DMS153 treated with DMSO at 0.1 percent for 48 hours (cell line): ENCODE results near the gene TAS2R3.
"Not testable (repeated sequence)": the region's sequence is repeated elsewhere in the genome, so short reads cannot be mapped to it uniquely, and the experiment has no call there.

Source experiments
- DNase-seq: peaks from one replicate; lab custom pipeline; 2025; ENCODE audit not compliant: unreplicated experiment; lab: John Stamatoyannopoulos, UW

TAS2R3 gene, protein sequence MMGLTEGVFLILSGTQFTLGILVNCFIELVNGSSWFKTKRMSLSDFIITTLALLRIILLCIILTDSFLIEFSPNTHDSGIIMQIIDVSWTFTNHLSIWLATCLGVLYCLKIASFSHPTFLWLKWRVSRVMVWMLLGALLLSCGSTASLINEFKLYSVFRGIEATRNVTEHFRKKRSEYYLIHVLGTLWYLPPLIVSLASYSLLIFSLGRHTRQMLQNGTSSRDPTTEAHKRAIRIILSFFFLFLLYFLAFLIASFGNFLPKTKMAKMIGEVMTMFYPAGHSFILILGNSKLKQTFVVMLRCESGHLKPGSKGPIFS

DNA sequence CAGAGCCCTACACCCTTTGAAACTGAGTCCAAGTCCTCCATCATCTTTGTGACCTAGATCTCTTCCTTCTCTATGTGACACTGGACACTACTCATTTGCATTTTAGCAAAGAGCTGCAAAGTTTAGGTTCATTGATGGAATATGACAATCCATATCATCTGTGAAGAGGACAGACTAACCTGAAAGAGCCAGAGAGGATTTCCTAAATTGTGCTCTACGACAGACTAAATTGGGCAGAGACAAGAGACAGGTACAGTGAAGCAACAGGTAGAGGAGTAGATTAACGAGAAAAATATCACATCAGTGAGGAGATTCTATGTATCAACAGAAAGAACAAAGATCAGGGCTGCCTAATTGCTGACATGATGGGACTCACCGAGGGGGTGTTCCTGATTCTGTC lies at the start of gene TAS2R3:
Gene TAS2R3 (plus strand): TSS at position 301 of the 400 bp plus-strand sequence. CDS start 62 bp downstream, at position 363.
- no peak for DNase-seq

DNA sequence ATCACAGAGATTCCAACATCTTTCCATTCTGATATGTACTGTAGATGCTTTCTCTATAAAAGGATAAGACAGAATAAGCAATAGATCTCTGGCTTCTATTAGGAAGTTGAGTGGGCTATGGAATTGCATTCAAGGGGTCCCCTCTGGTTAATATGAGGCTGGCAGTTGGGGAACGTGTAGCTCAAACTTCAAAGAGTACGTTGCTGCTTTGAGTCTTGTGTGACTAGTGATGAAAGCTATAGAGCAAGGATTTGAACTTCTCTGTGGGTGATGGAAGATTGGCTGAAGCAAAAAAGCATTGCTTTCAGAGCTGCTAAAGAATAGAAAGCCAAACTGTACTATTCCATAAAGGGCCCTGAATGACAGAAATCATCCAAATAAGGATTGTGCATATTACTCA lies 49.3 kb upstream of the TAS2R3 start:
- no peak for DNase-seq

DNA sequence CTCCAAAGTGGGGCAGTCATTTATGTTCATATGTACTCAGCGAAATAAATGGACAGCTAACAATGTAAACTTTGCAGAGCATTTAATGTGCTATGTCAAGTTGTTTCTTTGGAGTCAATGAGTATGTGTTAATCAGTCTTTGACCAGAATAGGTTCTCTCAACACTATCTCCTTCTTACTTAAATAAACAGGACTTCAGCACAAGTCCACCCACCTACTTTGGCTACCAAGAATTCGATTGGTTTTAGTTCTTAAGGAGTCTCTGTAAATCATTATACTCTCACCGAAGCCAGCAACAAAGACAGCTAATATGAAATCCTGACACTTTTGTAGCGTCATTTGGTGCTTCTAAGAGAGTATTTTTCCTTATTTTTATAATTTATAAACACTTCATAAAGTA lies 48.9 kb upstream of the TAS2R3 start:
- DNase-seq, result no peak

GRCh38 chr7:141715794-141716689 lies 47.9 kb upstream of the TAS2R3 start:
- DNase-seq, result no peak

DNA sequence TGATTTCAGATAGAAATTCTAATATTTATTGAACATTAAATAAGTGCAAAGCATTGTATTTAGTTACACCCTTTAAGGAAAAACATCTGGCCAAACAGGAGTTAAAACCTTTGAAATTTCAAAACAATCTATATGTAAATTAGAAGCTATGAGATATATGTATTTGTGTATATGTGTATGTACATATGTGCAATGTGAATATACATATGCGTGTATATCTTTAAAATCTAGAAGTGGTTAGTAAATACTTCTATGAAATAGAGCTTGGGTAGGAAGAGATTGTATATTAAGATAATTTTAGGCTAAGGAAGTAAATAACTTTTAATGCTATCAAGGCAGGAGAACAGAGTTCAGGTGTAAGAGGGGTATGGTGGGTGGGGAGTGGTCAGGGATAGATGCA lies 46.4 kb upstream of the TAS2R3 start:
- no peak for DNase-seq

DNA sequence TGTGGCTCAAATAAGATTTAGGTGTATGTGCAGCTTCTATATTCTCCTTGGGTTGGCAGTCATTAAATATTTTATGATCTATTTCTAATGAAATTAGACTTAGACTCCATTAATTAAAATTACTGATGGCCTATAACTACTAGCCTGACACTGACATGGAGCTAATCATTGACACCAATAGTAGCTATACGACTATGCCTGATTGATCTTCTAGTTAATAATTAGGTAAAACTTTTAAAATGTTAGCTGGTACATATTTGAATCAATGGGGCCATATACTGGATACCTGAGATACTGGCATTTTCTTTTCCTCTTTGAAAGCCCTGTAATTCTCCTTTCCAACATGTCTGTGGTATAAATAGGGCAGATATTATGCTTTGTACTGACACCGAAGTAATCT lies 41.4 kb upstream of the TAS2R3 start:
- DNase-seq, result no peak

DNA sequence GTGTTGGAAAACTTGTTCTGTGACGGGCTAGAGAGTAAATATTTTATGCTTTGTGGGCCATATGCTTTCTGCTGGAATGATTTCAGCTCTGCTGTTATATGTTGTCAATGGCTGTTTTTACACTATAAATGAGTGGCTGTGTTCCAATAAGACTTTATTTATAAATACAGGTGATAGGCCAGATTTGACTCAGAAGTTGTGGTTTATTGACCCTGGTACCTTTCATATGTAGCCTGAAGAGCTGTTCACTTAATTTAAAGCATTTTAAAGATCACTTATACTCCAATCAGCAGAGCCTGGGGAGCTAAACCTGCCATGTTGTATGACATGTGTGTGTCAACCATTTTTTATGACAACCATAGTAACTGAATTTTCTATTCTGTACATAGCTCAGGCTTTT lies 34.9 kb upstream of the TAS2R3 start:
- DNase-seq, result no peak

- DNase-seq, result no peak
Observed at GRCh38 chr7:141731476-141732149, 32.3 kb upstream of the TAS2R3 start.

DNA sequence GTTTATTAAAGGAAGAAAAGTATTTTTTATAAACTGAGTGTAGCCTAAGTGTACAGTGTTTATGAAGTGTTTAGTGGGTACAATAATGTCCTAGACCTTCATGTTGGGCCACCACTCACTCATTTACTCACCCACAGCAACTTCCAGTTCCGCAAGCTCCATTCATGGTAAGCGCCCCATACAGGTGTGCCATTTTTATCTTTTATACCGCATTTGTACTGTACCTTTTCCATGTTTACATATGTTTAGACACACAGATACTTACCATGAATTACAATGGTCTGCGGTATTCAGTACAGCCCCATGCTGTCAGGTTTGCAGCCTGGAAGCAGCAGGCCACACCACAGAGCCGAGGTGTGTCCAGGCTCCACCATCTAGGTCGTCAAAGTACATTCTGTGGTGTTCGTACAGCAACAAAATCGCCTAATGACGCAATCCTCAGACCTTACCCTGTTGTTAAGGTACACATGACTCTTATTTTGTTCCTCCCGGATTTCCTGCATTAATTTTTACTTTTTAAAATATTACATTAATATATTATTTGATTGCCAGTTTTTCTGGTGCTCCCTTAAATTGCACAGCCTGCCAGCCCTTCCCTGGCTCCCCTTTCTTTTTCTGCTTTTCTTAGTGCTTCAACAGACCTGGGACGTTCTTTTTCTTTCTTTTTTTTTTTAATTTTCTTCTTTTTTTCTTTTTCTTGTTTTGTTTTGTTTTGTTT lies 26.6 kb upstream of the TAS2R3 start:
- DNase-seq, result peak; percentile 9

- peak; percentile 96 for DNase-seq
Observed at GRCh38 chr7:141737836-141738591, 25.9 kb upstream of the TAS2R3 start, which contains the start of gene SSBP1. Gene SSBP1 (plus strand): TSS chr7:141738358. CDS start chr7:141739167, 809 bp downstream.

- no peak for DNase-seq
Observed at GRCh38 chr7:141738592-141739013, 25.3 kb upstream of the TAS2R3 start.

DNA sequence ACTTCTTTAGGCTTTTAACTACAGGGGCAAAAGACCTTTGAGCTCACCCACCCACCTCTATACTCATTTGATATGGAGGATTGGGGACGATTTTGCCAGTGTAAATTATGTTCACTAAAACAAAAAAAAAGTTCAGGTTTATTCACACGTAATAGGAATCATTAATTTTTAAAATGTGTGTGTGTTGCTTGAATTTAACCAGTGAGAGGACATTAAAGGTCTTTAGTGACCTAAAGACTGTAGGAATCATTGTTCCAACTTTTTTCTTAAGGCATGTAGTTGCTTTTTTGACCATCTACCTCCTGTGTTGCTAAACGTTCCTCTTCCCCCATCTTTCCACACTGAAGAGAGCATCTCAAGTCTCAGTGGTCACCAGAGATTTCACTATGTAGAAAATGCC lies 24.6 kb upstream of the TAS2R3 start:
- DNase-seq, result no peak

DNA sequence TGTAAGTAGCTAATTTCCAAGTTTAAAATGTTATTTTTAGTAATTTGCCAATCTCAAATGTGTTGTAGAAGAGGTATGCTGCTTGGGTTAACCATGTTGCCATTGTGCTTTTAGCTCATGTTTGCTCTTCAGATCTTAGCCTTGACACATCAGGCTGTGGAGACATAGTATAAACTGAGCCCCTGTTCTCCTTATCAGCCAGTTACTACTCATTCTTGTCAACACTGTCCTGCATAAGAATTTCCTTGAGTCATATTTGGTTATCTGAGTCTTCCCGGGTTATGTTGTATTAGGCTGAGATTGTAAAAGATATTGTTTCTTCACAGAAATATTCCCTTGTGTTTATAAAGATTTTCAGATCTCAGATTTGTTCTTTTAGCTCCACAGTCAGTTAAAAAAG lies 21.7 kb upstream of the TAS2R3 start:
- DNase-seq, result no peak

GRCh38 chr7:141744131-141744530 lies 19.8 kb upstream of the TAS2R3 start:
- no peak for DNase-seq

GRCh38 chr7:141748396-141748795 lies 15.5 kb upstream of the TAS2R3 start:
- no peak for DNase-seq

- not testable (repeated sequence) for DNase-seq
Observed at GRCh38 chr7:141751904-141752303, 12.0 kb upstream of the TAS2R3 start.

DNA sequence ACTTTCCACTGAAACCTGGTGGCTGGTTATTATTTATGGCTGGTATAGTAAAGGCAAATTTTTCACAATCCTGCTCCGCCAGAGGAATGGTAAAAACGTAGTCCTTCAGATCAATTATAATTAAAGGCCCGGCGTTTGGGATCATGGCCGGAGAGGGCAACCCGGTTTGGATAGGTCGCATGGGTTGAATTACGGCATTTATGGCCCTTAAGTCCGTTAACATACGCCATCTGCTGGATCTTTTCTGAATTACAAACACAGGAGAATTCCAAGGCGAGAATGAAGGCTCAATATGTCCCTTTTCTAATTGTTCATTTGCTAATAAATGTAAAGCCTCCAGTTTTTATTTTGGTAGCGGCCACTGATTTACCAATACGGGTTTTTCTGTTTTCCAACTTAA lies 11.3 kb upstream of the TAS2R3 start:
- no peak for DNase-seq

GRCh38 chr7:141754939-141755338 lies 9.0 kb upstream of the TAS2R3 start:
- DNase-seq, result no peak

DNA sequence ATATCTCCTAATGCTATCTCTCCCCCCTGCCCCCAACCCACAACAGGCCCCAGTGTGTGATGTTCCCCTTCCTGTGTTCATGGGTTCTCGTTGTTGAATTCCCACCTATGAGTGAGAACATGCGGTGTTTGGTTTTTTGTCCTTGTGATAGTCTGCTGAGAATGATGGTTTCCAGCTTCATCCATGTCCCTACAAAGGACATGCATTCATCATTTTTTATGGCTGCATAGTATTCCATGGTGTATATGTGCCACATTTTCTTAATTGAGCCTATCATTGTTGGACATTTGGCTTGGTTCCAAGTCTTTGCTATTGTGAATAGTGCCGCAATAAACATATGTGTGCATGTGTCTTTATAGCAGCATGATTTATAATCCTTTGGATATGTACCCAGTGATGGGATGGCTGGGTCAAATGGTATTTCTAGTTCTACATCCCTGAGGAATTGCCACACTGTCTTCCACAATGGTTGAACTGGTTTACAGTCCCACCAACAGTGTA lies 6.2 kb downstream of the TAS2R3 start:
- not testable (repeated sequence) for DNase-seq

DNA sequence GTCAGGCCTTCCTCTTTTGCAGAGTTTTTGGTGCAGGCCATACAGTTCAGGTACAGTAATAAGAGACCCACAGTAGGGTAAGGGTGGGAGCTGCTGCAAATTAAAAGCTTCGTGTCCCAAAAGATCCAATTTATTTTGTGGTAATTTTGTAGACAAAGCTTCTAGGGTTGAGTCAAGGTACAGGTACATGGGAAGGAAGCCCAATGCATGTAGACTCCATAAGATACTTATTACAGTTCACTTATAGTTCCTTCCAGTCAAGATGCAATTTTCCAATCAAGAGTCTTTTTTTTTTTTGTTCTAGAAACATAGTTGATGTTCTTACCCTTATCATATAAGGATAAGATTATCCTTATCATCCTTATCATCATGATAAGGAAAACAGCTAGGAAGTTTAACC lies 12.5 kb downstream of the TAS2R3 start, which contains the start of gene TAS2R4:
Gene TAS2R4 (plus strand): TSS at position 301 of the 400 bp plus-strand sequence. CDS start 1,815 bp downstream, outside the sequence.
- no peak for DNase-seq
